Vagina (tissue), 2 donors: ENCODE results near the gene RASGRF2.

Source experiments
- POLR2AphosphoS5 ChIP-seq, 2 donors: sonication (generic); formaldehyde crosslinking; IDR thresholded peaks; one replicate each; pipeline ENCODE4 v1.9.0; 2017; ENCODE audit warnings: antibody characterized with exemption in 2 of 2, mild to moderate bottlenecking in 2 of 2, low read depth in 1 of 2; ENCODE audit not compliant: insufficient read depth in 1 of 2
- TF ChIP-seq, protein P1 (sequence below), 3 experiments: fragments of 450-650 bp in 2 of 3; fragments of 200-600 bp in 1 of 3; sonication (generic) in 1 of 3; IDR thresholded peaks; one replicate each; pipeline ENCODE4 v1.5.1; 2017 to 2019; ENCODE audit warnings: antibody characterized with exemption in 3 of 3, mild to moderate bottlenecking in 2 of 3, moderate library complexity in 2 of 3

DNA sequence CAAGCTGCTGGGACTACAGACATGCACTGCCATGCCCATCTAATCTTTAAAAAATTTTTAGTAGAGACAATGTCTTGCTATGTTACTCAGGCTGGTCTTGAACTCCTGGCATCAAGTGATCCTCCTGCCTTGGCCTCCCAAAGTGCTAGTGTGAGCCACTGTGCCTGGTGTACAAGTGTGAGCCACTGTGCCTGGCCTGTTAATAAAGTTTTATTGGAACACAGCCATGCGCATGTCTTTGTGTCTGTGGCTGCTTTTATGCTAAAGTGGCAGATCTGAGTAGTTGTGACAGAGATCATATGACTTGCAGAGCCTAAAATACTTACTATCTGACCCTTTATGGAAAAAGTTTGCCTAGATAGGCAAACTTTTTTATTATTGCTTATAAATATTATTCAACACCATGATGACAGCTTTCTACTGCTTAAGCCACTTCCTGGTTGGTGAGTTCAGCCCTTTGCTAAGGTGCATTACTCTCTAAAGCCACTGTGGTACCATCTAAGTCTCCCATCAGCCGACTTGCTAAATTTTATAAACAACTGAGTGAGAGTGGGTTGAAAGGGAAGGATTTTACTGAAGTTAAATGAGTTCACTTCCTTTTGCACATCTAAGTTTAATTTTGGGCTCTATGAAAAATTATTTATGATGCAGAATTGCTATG is 133.5 kb downstream of the RASGRF2 start:
- TF ChIP-seq, protein P1, sequence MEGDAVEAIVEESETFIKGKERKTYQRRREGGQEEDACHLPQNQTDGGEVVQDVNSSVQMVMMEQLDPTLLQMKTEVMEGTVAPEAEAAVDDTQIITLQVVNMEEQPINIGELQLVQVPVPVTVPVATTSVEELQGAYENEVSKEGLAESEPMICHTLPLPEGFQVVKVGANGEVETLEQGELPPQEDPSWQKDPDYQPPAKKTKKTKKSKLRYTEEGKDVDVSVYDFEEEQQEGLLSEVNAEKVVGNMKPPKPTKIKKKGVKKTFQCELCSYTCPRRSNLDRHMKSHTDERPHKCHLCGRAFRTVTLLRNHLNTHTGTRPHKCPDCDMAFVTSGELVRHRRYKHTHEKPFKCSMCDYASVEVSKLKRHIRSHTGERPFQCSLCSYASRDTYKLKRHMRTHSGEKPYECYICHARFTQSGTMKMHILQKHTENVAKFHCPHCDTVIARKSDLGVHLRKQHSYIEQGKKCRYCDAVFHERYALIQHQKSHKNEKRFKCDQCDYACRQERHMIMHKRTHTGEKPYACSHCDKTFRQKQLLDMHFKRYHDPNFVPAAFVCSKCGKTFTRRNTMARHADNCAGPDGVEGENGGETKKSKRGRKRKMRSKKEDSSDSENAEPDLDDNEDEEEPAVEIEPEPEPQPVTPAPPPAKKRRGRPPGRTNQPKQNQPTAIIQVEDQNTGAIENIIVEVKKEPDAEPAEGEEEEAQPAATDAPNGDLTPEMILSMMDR (IDR thresholded peaks at IDR 0.05) = no peak
- TF ChIP-seq POLR2AphosphoS5 (IDR thresholded peaks at IDR 0.05; ENCODE audit: insufficient read depth in 1 of 2, low read depth in 1 of 2) = no peak
